GM12891 (cell line): ENCODE data around the gene TMEM33.

ENCODE experiments used
- PAX5 ChIP-seq: IDR thresholded peaks from 2 replicates; pipeline ENCODE4 v1.6.1; 2011; ENCODE audit warnings: low read length, moderate library complexity, mild to moderate bottlenecking; ENCODE audit not compliant: insufficient read depth, severe bottlenecking
- POLR2A ChIP-seq: IDR thresholded peaks from 2 replicates; pipeline ENCODE4 v1.6.1; 2011; ENCODE audit warnings: low read depth, low read length, control low read depth
- POLR2AphosphoS5 ChIP-seq: IDR thresholded peaks from 2 replicates; pipeline ENCODE4 v1.6.1; 2011; ENCODE audit warnings: low read depth, low read length, control low read depth
- SPI1 ChIP-seq: IDR thresholded peaks from 2 replicates; pipeline ENCODE4 v1.6.1; 2011; ENCODE audit warnings: low read depth, low read length, control low read depth
- TAF1 ChIP-seq: IDR thresholded peaks from 2 replicates; pipeline ENCODE4 v1.6.1; 2011; ENCODE audit warnings: low read depth, low read length, control low read depth

DNA sequence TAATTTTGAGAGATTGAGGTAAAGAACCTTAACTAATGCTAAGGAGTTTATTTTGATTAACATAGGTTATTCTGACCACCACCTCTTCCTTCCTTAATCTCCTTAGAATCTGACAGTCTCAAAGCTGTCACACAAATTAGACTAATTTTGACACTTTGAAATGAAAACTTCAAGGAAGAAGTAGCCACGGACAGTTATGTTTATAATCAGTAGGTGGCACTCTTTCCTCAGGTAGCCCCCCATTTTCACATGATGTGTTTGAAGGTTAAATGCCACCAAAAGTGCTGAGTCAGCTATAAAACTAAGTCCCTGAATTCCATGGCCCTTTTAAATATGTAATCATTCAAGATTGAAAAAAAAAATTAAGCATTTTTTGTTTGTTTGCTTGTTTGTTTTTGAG, 22.4 kb downstream of the TMEM33 start:
- TF ChIP-seq POLR2AphosphoS5 (no peak), TAF1 (no peak), POLR2A (no peak), SPI1 (no peak), PAX5 (no peak)
